ENCODE data around the gene DHX15.

GRCh38 chr4:24537025-24537424, 47.3 kb downstream of the DHX15 start:
- TF ChIP-seq, protein P1, sequence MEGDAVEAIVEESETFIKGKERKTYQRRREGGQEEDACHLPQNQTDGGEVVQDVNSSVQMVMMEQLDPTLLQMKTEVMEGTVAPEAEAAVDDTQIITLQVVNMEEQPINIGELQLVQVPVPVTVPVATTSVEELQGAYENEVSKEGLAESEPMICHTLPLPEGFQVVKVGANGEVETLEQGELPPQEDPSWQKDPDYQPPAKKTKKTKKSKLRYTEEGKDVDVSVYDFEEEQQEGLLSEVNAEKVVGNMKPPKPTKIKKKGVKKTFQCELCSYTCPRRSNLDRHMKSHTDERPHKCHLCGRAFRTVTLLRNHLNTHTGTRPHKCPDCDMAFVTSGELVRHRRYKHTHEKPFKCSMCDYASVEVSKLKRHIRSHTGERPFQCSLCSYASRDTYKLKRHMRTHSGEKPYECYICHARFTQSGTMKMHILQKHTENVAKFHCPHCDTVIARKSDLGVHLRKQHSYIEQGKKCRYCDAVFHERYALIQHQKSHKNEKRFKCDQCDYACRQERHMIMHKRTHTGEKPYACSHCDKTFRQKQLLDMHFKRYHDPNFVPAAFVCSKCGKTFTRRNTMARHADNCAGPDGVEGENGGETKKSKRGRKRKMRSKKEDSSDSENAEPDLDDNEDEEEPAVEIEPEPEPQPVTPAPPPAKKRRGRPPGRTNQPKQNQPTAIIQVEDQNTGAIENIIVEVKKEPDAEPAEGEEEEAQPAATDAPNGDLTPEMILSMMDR (IDR thresholded peaks at IDR 0.05; ENCODE audit: low read length), result no peak
- no peak for TF ChIP-seq EZH2 (IDR thresholded peaks at IDR 0.05; ENCODE audit: borderline replicate concordance, low read length)

All from OCI-LY1 (cell line).